Osteocyte (in vitro differentiated cells): Measurements from ENCODE around the gene KCNH1. TPM values are rescaled to one million over a fixed set of nuclear protein-coding genes. Genes with fewer than 3 reads are reported as not detected.

Experiments
- DNase-seq: peaks from one replicate; pipeline ENCODE4 v3.0.0; 2021; ENCODE audit warnings: mixed read lengths; ENCODE audit not compliant: unreplicated experiment; ENCODE audit errors: extremely low spot score
- H3K27ac Mint-ChIP-seq: one replicate; pipeline ENCODE4 v1.8.0; 2021; ENCODE audit warnings: mild to moderate bottlenecking, mixed read lengths; ENCODE audit not compliant: unreplicated experiment
- H3K27me3 Mint-ChIP-seq: one replicate; pipeline ENCODE4 v1.8.0; 2021; ENCODE audit warnings: mixed read lengths; ENCODE audit not compliant: unreplicated experiment
- H3K36me3 Mint-ChIP-seq: one replicate; pipeline ENCODE4 v1.8.0; 2021; ENCODE audit warnings: mixed read lengths; ENCODE audit not compliant: unreplicated experiment
- H3K4me1 Mint-ChIP-seq: one replicate; pipeline ENCODE4 v1.8.0; 2021; ENCODE audit warnings: mixed read lengths; ENCODE audit not compliant: unreplicated experiment
- H3K4me3 Mint-ChIP-seq: one replicate; pipeline ENCODE4 v1.8.0; 2021; ENCODE audit warnings: mild to moderate bottlenecking, moderate library complexity, mixed read lengths; ENCODE audit not compliant: unreplicated experiment
- H3K9me3 Mint-ChIP-seq: one replicate; pipeline ENCODE4 v1.8.0; 2021; ENCODE audit warnings: mixed read lengths; ENCODE audit not compliant: unreplicated experiment
- total RNA-seq: library from RNA; stranded (reverse); gene quantifications from 2 replicates; pipeline ENCODE4 v1.2.1, GENCODE V29; 2021
- TF ChIP-seq, protein P1 (sequence below): fragments of 200-600 bp; sonication (generic); IDR thresholded peaks from 2 replicates; pipeline ENCODE4 v1.5.0; 2021; ENCODE audit warnings: antibody characterized with exemption, mild to moderate bottlenecking, moderate library complexity

Gene KCNH1
- total RNA-seq, 1 donor from 2014 or later = 7.3 TPM

DNA sequence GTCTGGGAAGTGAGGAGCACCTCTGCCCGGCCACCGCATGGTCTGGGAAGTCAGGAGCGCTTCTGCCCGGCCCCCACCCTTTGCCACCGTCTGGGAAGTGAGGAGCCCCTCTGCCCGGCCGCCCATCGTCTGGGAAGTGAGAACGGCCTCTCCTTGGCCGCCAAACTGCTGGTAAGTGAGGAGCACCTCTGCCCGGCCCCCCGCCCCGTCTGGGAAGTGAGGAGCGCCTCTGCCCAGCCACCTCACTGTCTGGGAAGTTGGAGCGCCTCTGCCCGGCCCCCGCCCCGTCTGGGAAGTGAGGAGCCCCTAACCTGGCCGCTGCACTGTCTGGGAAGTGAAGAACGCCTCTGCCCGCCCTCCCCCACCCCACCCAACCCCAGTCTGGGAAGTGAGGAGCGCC, 22.6 kb downstream of the KCNH1 start:
- H3K36me3 Mint-ChIP-seq = peaks cover 5% of the 10 kb centered on the region
- peaks cover 10% of the 10 kb centered on the region for H3K4me1 Mint-ChIP-seq
- TF ChIP-seq, protein P1, sequence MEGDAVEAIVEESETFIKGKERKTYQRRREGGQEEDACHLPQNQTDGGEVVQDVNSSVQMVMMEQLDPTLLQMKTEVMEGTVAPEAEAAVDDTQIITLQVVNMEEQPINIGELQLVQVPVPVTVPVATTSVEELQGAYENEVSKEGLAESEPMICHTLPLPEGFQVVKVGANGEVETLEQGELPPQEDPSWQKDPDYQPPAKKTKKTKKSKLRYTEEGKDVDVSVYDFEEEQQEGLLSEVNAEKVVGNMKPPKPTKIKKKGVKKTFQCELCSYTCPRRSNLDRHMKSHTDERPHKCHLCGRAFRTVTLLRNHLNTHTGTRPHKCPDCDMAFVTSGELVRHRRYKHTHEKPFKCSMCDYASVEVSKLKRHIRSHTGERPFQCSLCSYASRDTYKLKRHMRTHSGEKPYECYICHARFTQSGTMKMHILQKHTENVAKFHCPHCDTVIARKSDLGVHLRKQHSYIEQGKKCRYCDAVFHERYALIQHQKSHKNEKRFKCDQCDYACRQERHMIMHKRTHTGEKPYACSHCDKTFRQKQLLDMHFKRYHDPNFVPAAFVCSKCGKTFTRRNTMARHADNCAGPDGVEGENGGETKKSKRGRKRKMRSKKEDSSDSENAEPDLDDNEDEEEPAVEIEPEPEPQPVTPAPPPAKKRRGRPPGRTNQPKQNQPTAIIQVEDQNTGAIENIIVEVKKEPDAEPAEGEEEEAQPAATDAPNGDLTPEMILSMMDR = no peak
- no peak overlapping the region for H3K4me3 Mint-ChIP-seq
- H3K27ac Mint-ChIP-seq = no peak overlapping the region
- no peak for DNase-seq
- H3K9me3 Mint-ChIP-seq = peaks cover 15% of the 10 kb centered on the region
- no peaks in the 10 kb centered on the region for H3K27me3 Mint-ChIP-seq

DNA sequence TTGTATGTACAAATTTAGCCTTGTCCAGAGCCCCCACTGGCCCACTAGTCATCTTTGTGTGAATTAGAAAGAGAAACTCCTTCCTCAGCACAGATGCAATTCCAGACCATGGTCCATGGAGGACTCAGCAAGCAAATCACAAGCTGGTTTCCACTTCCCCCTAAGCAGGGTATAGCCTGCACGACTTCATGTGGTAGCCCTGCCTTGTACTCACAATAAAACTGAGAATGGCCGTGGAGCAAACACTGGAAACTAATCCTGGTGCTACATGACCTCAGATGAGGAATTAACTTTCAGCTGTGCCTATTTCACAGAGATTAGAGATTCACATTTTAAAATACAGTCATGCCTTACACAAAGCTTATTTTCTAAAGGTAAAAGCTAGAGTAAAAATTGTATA, 32.5 kb downstream of the KCNH1 start:
- peaks cover 51% of the 10 kb centered on the region for H3K4me1 Mint-ChIP-seq
- H3K9me3 Mint-ChIP-seq = no peaks in the 10 kb centered on the region
- peaks cover 10% of the 10 kb centered on the region for H3K36me3 Mint-ChIP-seq

DNA sequence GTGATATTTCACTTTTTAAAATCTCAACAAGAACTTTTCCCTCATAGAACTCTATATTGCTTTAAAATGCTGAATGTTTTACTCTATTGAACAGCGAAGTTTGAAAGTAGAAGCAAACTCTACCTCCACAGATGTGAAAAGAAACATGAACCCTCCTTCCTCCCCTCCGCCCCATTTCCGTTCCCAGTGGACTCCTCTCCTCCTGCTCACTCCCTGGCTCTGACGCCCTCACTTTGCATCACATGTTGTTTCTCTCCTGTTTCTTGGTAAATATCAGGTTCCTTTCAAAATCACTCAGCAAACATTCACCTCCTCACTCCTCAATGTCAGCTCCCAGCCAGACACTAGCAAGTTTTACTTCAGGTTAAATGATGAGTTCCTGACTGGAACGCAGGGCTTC, 34.6 kb downstream of the KCNH1 start:
- Mint-ChIP-seq H3K27me3 (no peaks in the 10 kb centered on the region), H3K4me1 (peaks cover 33% of the 10 kb centered on the region), H3K4me3 (peak overlapping the region; percentile 33), H3K27ac (peak overlapping the region; percentile 81), H3K9me3 (no peaks in the 10 kb centered on the region), H3K36me3 (peaks cover 12% of the 10 kb centered on the region)
- no peak for DNase-seq
- TF ChIP-seq, protein P1 = no peak

More for the DNA sequence above, 32.5 kb downstream of the KCNH1 start:
- TF ChIP-seq, protein P1 = no peak
- Mint-ChIP-seq H3K27me3 (no peaks in the 10 kb centered on the region), H3K4me3 (no peak overlapping the region), H3K27ac (no peak overlapping the region)
- DNase-seq = no peak

DNA sequence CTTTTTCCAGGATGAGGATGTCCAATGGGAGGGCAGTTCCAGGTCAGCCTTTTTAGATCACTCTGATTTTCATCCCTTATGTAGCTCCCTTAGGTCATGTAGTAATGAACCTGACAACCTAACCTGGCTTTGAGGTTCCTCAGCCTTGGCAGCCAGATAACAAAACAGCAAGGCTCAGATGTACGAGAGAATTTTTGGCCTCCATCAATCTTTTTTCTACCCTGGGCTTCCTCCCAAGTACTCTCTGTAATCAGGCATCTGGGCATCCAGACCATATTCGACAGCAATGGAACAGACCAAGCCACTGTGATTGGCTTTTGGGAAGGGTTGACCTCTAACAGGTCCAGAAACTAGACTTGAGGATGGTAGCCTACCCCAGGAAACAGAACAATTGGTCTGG, 38.6 kb downstream of the KCNH1 start:
- Mint-ChIP-seq H3K27ac (no peak overlapping the region), H3K4me3 (no peak overlapping the region), H3K36me3 (peaks cover 5% of the 10 kb centered on the region), H3K9me3 (no peaks in the 10 kb centered on the region), H3K27me3 (no peaks in the 10 kb centered on the region), H3K4me1 (peaks cover 20% of the 10 kb centered on the region)
- DNase-seq = no peak
- TF ChIP-seq, protein P1 = no peak

DNA sequence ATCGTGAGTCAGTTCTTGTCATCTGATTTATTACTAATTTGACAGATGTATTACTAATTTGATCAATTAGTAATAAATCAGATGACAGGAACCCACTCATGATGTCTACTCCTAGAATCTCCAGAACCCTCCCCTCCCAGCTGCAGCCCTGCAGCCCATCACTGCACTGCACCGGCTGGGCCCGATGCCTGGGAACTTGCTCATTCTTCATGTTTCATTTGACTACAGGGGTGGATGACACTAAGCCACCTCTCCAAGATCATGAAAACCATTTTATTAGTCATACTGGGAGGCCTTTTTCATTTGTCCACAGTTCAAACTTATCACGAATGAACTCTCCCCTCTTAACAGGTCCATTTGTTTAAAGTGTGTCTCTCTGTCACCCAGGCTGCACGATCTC, 41.0 kb downstream of the KCNH1 start:
- no peaks in the 10 kb centered on the region for H3K27me3 Mint-ChIP-seq
- H3K4me3 Mint-ChIP-seq = no peak overlapping the region
- H3K4me1 Mint-ChIP-seq = peaks cover under 1% of the 10 kb centered on the region
- H3K9me3 Mint-ChIP-seq = no peaks in the 10 kb centered on the region
- H3K36me3 Mint-ChIP-seq = peaks cover 7% of the 10 kb centered on the region
- no peak overlapping the region for H3K27ac Mint-ChIP-seq
- TF ChIP-seq, protein P1 = no peak
- no peak for DNase-seq
